ENCODE data around the gene ANKRD9. TPM values are rescaled to one million over a fixed set of nuclear protein-coding genes. Genes with fewer than 3 reads are reported as not detected.
"Not testable (repeated sequence)": the region's sequence is repeated elsewhere in the genome, so short reads cannot be mapped to it uniquely, and the experiment has no call there.

Gene ANKRD9
- total and polyA plus RNA-seq, 2 donors (not counting 3 experiments of a cell fraction or from before 2014, with no cell fraction given) = 21.0 to 24.6 TPM

DNA sequence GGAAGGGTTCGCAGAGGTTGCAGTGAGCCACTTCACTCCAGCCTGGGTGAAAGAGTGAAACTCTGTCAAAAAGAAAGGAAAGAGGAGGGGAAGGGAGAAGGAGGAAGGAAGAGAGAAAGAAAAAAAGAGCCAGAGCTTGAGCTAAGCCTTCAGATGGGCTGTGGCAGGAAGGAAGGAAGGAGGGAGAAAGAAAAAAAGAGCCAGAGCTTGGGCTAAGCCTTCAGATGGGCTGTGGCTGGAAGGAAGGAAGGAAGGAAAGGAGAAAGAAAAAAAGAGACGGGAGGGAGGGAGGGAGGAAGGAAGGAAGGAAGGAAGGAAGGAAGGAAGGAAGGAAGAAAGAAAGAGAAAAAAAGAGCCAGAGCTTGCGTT is 13.6 kb upstream of the ANKRD9 start:
- peak overlapping the region; percentile 71 for H2AFZ ChIP-seq (ENCODE audit: low read depth, low read length)
- BruUV-seq (replicated peaks) = no TSS peak
- no peak overlapping the region for H3K27ac ChIP-seq (ENCODE audit: insufficient read depth, low read depth, low read length)
- POLR2A ChIA-PET = interaction anchor here (1.1 kb wide), 1 partner anchor 428 kb away, joined by 3 read pairs; no protein-coding TSS in a partner anchor
- no peak overlapping the region for H3K4me3 ChIP-seq (replicated peaks in 1 of 3; ENCODE audit: insufficient read depth in 1 of 3, low read depth in 1 of 3, low read length in 3 of 3)
- no peaks in the 10 kb centered on the region for H3K36me3 ChIP-seq (ENCODE audit: control insufficient read depth in 2 of 2, extremely low read depth in 1 of 2, insufficient read depth in 2 of 2, low read length in 2 of 2)
- TF ChIP-seq, protein P1, sequence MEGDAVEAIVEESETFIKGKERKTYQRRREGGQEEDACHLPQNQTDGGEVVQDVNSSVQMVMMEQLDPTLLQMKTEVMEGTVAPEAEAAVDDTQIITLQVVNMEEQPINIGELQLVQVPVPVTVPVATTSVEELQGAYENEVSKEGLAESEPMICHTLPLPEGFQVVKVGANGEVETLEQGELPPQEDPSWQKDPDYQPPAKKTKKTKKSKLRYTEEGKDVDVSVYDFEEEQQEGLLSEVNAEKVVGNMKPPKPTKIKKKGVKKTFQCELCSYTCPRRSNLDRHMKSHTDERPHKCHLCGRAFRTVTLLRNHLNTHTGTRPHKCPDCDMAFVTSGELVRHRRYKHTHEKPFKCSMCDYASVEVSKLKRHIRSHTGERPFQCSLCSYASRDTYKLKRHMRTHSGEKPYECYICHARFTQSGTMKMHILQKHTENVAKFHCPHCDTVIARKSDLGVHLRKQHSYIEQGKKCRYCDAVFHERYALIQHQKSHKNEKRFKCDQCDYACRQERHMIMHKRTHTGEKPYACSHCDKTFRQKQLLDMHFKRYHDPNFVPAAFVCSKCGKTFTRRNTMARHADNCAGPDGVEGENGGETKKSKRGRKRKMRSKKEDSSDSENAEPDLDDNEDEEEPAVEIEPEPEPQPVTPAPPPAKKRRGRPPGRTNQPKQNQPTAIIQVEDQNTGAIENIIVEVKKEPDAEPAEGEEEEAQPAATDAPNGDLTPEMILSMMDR (IDR thresholded peaks at IDR 0.05; ENCODE audit: extremely low read depth in 1 of 2, insufficient read depth in 1 of 2, low read depth in 1 of 2, low read length in 2 of 2) = no peak
- TF ChIP-seq MAX (IDR thresholded peaks at IDR 0.05; ENCODE audit: insufficient read depth, insufficient read length) = no peak
- no peak for TF ChIP-seq POLR2A (IDR thresholded peaks at IDR 0.05; ENCODE audit: low read depth, low read length)
- TF ChIP-seq JUN (IDR thresholded peaks at IDR 0.05; ENCODE audit: borderline replicate concordance, insufficient read depth, insufficient read length, low read depth) = no peak
- TF ChIP-seq POLR2AphosphoS5 (IDR thresholded peaks at IDR 0.05; ENCODE audit: insufficient read depth, low read depth, low read length) = no peak
- TF ChIP-seq MYC (IDR thresholded peaks at IDR 0.05; ENCODE audit: low read depth, low read length) = no peak
- dilution Hi-C loops (cut with MboI; ENCODE audit: extremely low pct_ligation_motif_present, low sequenced_read_pairs) = no loop called here
- no peaks in the 10 kb centered on the region for H3K79me2 ChIP-seq (ENCODE audit: control insufficient read depth, insufficient read depth, low read length)
- no peaks in the 10 kb centered on the region for H3K9me3 ChIP-seq (replicated peaks; ENCODE audit: control insufficient read depth, insufficient read depth, low read length)
- no peaks in the 10 kb centered on the region for H4K20me1 ChIP-seq (replicated peaks; ENCODE audit: control insufficient read depth, extremely low read depth, insufficient read depth, low read length)
- FAIRE-seq (no peak), DNase-seq (ENCODE audit: low read depth, low spot score) (no peak)
- CTCF ChIA-PET = interaction anchor here (1.0 to 3.0 kb wide), 4 partner anchors 13 to 171 kb away, joined by 3 to 40 read pairs (median 11); no protein-coding TSS in a partner anchor
- H3K4me1 ChIP-seq (ENCODE audit: control insufficient read depth, extremely low read depth, insufficient read depth, low read length) = peaks cover 22% of the 10 kb centered on the region
- no peak overlapping the region for H3K9ac ChIP-seq (replicated peaks; ENCODE audit: extremely low read depth, insufficient read depth, low read length)
- intact Hi-C loops (cut with micrococcal nuclease) = loop anchor here (10.0 kb wide), 1 partner anchor 132 kb away; no protein-coding TSS in a partner anchor
- no peaks in the 10 kb centered on the region for H3K27me3 ChIP-seq (ENCODE audit: control insufficient read depth in 2 of 2, insufficient read depth in 2 of 2, low read length in 2 of 2)
- no peak overlapping the region for H3K4me2 ChIP-seq (ENCODE audit: insufficient read depth, low read length)
- H3K9me1 ChIP-seq (replicated peaks; ENCODE audit: control insufficient read depth, extremely low read depth, insufficient read depth, low read length) = no peaks in the 10 kb centered on the region

DNA sequence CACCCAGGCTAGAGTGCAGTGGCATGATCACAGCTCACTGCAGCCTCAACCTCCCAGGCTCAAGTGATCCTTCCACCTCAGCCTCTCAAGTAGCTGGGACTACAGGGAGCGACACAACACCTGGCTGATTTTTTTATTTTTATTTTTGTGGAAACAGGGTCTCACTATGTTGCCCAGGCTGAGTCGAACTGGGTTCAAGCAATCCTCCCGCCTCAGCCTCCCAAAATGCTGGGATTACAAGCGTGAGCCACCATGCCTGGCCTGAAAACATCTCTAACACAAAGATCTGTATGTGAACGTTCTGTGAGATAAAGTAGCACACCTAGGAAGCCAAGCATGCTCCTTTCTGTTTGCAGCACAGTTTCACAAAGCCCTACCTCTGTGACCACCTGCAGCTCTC is 10.1 kb upstream of the ANKRD9 start:
- H3K79me2 ChIP-seq (ENCODE audit: control insufficient read depth, insufficient read depth, low read length); H3K27ac ChIP-seq (ENCODE audit: insufficient read depth, low read depth, low read length); H3K4me3 ChIP-seq (replicated peaks in 1 of 3; ENCODE audit: insufficient read depth in 1 of 3, low read depth in 1 of 3, low read length in 3 of 3); H3K9me1 ChIP-seq (replicated peaks; ENCODE audit: control insufficient read depth, extremely low read depth, insufficient read depth, low read length); H3K27me3 ChIP-seq (ENCODE audit: control insufficient read depth in 2 of 2, insufficient read depth in 2 of 2, low read length in 2 of 2); H4K20me1 ChIP-seq (replicated peaks; ENCODE audit: control insufficient read depth, extremely low read depth, insufficient read depth, low read length); BruUV-seq (replicated peaks); H3K4me2 ChIP-seq (ENCODE audit: insufficient read depth, low read length); DNase-seq (ENCODE audit: low read depth, low spot score); H2AFZ ChIP-seq (ENCODE audit: low read depth, low read length); dilution Hi-C loops (cut with MboI; ENCODE audit: extremely low pct_ligation_motif_present, low sequenced_read_pairs); H3K4me1 ChIP-seq (ENCODE audit: control insufficient read depth, extremely low read depth, insufficient read depth, low read length); H3K9me3 ChIP-seq (replicated peaks; ENCODE audit: control insufficient read depth, insufficient read depth, low read length); H3K36me3 ChIP-seq (ENCODE audit: control insufficient read depth in 2 of 2, extremely low read depth in 1 of 2, insufficient read depth in 2 of 2, low read length in 2 of 2); FAIRE-seq; H3K9ac ChIP-seq (replicated peaks; ENCODE audit: extremely low read depth, insufficient read depth, low read length); POLR2A ChIA-PET: not testable (repeated sequence)
- intact Hi-C loops (cut with micrococcal nuclease) = loop anchor here (10.0 kb wide), 2 partner anchors 135 to 285 kb away; no protein-coding TSS in a partner anchor
- CTCF ChIA-PET = interaction anchor here (0.7 to 2.0 kb wide), 2 partner anchors 81 to 202 kb away, joined by 5 read pairs; no protein-coding TSS in a partner anchor
